Measurements from ENCODE around the gene CLSTN2. TPM values are rescaled to one million over a fixed set of nuclear protein-coding genes. Genes with fewer than 3 reads are reported as not detected.

CLSTN2 gene
- total RNA-seq, 4 donors from 2014 or later: 19.5 to 66.7 (median 42.5) TPM

DNA sequence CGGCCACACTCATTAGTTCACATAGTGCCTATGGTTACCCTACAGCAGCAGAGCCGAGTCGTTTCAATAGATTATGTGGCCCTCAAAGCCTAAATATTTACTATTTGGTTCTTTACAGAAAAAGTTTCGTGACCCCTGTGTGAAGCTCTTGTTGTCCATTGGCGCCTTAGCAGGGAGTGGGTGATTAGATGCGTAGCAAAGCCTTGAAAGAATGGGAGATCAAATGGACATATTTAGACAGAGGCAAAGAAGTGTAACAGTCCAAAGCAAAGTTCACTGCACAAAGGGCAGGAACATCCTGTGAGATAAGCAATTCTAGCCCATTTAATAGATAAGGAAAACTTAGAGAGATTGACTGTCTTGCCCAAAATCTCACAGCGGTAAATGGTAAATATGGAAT is 495.5 kb downstream of the CLSTN2 start:
- TF ChIP-seq, protein P1, sequence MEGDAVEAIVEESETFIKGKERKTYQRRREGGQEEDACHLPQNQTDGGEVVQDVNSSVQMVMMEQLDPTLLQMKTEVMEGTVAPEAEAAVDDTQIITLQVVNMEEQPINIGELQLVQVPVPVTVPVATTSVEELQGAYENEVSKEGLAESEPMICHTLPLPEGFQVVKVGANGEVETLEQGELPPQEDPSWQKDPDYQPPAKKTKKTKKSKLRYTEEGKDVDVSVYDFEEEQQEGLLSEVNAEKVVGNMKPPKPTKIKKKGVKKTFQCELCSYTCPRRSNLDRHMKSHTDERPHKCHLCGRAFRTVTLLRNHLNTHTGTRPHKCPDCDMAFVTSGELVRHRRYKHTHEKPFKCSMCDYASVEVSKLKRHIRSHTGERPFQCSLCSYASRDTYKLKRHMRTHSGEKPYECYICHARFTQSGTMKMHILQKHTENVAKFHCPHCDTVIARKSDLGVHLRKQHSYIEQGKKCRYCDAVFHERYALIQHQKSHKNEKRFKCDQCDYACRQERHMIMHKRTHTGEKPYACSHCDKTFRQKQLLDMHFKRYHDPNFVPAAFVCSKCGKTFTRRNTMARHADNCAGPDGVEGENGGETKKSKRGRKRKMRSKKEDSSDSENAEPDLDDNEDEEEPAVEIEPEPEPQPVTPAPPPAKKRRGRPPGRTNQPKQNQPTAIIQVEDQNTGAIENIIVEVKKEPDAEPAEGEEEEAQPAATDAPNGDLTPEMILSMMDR (IDR thresholded peaks at IDR 0.05; ENCODE audit: low read depth): no peak

DNA sequence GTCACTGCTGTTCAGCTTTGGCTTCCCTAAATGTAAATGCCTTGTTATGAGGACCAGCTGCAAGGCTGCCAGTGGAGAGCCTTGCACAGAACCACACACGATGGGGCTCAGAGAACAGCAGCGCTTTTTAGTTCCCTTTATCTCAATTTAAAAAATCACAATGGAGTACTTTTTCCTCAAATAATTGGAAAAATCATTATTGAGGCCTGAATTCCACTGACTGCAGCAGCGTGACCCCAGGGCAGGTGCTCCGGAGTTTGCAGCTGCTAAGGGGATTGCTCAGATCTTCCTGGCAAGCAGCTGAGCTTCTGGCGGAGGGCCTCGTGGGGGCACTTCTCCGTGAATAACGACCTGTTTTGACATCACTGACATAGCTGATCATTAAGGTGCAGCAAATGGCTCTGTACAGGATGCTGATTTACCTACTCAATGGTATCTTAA is 497.3 kb downstream of the CLSTN2 start:
- TF ChIP-seq, protein P1 (IDR thresholded peaks at IDR 0.05; ENCODE audit: low read depth): no peak

DNA sequence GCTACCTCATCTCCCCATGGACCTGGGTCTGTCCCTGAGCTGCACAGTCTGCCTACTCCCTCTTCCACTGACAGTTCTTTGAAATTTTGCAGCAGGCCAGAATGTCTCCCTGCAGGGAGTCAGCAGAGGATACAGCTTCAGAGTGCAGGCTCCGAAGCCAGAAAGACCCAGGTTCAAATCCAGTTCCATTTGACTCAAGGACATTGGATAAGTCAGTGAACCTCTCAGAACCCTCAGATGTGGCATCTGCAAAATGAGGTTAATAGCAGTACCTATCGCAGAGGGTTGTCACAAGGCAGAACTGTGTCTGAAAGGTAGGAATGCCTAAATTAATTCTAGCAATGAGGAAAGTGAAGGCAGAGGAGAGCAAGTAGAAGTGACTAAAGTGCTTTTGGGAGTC is 498.4 kb downstream of the CLSTN2 start:
- TF ChIP-seq, protein P1 (IDR thresholded peaks at IDR 0.05; ENCODE audit: low read depth): no peak

DNA sequence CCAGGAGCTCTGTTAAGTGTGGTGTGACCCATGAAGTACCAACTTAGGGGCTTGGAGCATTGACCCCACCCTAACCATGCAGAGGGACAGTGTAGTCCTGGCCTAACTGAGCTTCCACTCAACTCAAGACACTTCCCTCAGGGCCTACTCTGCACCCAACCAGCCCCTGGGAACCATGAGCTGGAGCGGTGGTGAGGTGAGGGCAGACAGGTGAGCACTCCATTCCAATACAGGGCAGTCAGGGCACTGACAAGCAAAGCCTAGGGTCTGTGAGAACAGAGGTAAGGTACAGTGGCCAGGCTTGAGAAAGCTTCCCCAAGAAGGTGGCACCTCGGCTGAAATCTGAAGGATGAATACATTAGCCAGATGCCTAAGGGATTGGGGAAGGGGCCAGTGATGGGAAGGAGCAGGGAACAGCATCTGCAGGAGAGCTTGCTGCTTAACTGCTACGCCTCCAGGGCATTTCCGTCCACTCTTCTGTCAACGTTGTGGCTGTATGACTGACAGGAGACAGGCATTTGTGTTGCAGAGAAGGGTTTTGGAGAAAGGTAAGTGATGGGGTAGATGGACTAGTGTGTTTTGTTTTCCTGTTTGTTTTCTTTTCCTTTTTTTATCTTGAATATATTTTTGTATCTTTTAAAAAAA is 499.4 kb downstream of the CLSTN2 start:
- TF ChIP-seq, protein P1 (IDR thresholded peaks at IDR 0.05; ENCODE audit: low read depth): no peak

DNA sequence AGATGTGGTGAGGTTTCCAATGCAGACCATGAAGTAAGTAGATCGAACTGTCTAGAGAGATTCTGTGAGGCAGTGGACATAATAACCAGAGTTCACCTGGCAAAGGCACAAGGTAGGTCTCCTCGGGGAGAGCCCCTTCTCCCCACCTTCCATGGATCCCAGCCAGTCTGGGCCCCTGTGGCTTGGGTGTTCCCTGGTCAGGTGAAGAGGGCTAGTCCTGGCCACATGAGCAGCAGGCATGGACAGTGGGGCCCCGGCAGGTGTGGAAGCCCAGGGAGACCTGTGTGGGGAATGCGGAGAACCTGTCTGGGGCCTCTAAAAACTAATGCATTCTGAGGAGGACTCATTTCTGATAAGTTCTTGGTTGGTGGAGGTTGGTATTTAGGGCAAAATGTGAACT is 501.4 kb downstream of the CLSTN2 start:
- TF ChIP-seq, protein P1 (IDR thresholded peaks at IDR 0.05; ENCODE audit: low read depth): no peak

DNA sequence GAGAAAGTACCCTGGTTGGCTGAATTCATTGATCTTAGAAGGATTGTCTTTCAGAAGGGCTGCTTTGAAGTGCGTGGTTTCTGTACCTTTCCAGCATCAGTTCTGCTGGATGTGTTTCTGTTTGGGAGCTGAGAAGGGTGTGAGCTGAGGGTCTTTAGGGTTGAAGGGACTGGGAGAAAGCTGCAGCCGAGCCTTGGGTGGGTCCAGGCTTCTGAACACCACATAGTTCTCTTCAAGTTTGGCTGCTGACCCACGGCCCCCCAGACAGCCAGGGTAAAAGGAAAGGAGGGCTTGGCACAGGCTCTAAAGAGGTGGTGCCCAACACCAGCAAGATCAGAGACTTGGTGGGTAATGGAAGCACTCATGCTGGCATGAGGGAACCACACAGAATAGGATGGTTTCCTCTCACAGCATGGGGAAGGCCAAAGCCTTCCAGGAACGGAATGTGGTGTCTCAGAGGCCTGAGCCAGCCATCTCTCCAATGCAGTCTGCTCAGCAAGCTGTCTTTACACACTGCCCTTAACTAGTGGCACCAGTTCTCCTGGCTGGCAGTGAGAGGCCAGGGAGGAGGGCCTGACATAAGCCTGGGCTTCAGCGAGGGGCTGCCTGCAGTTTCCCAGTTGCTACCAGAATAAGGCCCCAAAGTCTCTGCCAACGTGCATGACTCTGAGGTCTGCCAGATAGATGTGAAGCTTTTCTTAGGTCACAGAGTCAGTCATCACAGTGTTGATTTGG is 503.9 kb downstream of the CLSTN2 start:
- TF ChIP-seq, protein P1 (IDR thresholded peaks at IDR 0.05; ENCODE audit: low read depth): no peak

DNA sequence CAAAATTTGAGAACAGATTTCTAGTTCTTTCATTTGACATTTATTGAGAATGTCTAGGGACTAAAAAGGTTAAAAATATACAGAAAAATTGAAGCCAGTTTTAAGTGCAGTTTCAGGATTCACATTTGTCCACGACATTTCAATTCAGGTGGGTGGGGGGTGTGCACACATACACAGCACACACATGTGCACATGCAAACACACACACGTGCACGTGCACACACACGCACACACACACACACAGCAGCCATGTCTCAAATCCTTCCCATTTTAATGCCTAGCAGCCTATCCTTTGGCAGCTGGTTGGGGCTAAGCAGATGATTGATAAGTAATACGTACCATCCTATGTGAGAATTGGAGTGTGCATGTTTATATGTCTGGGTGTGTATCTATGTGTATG is 504.5 kb downstream of the CLSTN2 start:
- TF ChIP-seq, protein P1 (IDR thresholded peaks at IDR 0.05; ENCODE audit: low read depth): no peak

All from subcutaneous adipose tissue (tissue), 4 donors.